NCI-H1930 (cell line): ENCODE data around the gene DSC3.

Source experiments
- DNase-seq, 2 experiments: peaks; one replicate each; lab custom pipeline; 2025; lab: John Stamatoyannopoulos, UW

The DSC3 gene

DNA sequence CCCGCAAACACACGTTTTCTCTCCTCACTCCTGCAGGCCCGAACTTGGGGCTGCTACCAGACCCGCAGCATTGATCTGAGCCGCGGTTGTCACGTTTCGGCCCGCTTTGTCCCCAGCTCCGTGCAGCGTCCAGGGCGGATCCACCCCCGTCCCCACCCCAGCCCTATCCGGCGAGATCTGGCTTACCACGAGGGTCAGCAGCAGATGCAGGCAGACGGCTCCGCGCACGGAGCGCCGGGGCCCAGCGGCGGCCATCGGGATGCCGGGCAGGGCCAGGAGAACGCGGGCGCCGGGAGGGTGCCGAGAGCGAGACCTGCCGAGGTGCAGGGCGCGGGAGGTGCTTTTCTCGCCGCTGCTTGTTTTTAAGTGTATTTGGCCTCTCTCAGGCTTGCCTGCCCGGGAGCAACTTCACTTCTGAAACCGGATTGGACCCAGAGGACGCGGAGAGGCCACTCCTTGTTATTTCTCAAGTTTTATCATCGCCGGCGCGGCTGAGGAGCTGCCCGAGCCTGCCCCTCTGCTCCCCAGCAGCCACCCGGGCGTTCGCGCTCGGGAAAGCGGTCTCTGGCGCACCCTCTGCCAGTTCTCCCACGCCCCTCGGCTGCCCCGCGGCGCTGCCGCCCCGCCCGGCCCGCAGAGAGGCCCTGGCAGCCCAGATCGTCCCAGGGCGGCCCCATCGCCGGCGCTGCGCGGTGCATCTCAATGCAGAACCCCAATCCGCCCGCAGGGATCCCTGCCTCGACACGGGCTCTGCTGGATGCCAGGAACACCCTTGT lies at the start of gene DSC3:
Gene DSC3 (minus strand): TSS at position 337 of the 776 bp plus-strand sequence. CDS start 82 bp downstream, at position 255.
- no peak for DNase-seq

DNA sequence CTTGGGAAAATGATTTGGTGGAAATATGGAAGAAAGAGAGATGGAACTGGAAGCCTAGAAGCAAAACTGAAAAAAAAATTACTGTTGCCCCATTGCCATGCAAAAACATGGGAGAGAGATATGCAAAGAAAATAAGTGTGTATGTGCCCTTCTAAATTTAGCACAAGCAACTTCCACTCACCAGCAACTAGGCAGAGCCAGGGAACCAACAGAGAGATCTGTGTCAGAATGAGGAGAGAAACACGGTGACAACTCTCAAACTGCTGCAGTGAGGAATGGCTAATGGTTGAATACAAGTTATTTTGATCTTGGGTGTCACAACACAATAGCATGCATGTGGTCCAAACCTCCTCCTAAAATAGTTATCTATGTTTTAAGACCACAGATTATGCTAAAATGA lies 48.8 kb upstream of the DSC3 start:
- no peak for DNase-seq

DNA sequence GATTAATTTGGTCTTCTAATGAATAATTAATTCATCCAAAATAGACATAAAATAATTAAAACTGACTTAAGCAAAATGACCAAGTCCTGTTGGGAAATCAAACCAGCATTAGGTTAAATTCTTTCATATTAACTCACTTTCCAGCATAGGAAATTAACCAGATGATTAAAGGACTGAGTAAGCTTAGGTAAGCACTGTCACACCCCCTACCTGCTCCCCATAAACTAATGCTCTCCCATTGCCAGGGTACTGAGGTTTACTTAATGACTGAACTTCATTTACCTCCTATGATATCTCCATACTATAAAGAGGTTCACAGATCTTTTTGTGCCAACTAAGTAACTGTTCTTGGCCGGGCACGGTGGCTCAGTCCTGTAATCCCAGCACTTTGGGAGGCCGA lies 46.0 kb upstream of the DSC3 start:
- DNase-seq, result no peak

DNA sequence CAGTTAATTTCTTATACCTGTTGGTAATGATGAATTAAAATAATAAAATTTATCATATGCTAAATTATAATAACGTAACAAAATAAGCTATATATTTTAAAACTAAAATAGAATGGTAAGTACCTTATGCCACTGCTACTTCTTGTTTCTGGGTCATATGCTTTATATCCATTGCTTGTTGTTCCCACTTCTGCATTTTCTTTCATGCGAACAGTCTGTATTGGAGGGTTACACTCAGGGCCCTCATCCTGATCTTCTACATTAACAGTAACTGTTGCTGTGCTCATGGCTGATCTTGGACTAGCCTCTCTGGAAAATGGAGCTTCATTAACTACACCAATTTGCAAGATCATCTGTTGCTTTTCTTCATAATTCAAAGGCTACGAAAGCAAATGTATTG lies 37.4 kb upstream of the DSC3 start:
- no peak for DNase-seq

DNA sequence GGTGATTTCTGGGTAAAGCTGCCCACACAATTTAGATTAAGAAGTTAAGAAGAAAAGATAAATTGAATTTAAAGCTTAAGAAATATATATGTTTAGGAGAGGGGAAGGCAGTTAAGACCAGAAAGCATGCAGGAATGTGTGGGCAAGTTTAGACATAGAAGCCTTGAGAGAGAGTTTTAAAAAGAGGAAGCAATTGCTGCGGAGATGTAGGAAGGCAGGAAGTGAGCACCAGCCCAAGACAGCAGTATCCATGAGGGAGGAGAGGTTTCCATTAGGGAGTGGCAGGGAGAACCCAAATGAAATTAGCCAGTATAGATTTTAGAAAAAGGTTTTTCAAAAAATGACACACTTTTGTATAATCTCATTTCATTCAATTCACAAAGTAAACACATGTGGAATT lies 35.3 kb upstream of the DSC3 start:
- peak in 1 of 2 experiments; percentile 22 for DNase-seq

DNA sequence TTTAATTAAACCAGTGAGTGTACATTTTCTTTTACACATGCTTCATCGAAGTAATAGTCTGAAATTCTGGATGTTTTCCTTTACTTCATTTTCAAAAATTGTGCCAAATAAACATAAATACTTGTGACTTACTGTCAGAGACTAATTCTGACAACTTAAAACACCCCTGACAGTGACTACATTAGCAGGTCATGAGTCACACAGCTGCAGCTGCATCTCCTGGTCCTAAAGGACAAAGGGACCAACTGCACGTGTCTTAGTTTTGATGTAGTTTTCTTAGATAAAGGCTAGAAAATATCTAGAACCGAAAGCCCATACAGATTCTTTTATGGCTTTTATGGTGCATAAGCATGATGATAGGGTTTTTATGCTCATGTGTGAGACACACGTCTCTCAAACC lies 29.6 kb upstream of the DSC3 start:
- no peak for DNase-seq

DNA sequence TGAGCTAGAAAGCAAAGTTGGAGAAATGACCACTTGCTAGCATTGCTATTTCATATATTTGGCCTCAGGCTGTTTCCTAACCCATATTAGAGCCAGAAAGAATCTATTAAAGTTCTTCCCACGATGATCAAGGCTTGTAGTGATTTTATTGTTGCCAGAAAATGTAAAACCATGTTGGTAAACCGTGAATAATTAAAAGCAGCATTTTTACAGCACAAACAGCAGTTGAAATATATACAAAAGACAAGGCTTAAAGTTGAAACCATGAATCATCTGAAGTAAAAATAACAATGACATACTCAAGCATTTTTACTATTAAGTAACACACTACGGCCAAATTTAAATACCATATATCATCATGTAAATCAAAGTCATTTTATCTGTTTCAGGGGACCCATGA lies 27.7 kb upstream of the DSC3 start:
- no peak for DNase-seq

DNA sequence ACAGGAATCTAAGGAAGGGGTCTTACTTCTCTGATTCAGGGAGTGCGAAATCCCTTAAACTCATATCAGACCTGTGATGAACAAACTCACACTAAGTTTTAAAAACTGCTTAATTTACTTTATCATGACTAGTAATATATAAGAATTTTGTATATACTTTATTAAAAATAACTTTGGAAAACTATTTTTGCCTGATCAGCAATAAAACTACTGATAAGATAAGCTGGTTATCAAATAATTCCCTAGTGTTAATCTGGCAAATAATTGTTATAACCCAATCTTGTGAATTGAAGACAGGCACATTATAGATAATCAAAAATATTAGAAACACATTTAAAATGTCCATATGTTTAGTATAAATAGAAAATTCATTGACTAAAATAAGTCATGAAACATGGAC lies 23.7 kb upstream of the DSC3 start:
- no peak for DNase-seq

DNA sequence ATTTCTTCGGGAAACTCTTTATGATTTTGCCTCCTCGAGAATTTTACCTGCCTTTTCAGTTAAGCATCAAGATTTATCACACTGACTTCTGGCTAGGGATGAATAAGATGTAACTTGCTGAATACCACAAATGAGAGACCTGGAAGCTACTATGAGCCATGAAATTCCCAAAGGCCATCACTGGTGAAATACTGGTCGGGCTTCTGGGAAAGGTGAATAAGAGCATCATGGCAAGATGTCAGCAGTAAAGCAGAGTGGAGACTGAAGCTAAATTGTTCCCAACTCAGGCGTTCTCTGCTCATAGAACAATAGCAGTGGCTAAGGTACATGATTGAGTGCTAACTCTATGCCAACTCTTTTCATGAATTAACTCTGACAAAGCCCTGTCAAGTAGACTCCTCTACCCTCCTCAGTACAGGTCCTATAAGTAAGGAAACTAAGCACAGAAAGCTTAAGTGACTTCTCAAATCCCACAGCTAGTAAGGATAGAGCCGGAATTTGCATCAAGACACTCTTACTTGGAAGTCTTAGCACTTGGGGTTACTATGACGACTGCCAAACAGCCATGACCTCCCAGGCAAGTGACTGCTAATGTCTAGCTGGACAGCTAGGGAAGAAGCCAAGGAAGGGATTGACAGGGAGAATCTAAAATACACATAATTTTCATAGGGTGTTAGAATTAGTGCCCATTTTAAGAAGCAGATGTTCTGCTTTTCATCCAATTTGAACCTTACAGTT lies 22.7 kb upstream of the DSC3 start:
- no peak for DNase-seq

DNA sequence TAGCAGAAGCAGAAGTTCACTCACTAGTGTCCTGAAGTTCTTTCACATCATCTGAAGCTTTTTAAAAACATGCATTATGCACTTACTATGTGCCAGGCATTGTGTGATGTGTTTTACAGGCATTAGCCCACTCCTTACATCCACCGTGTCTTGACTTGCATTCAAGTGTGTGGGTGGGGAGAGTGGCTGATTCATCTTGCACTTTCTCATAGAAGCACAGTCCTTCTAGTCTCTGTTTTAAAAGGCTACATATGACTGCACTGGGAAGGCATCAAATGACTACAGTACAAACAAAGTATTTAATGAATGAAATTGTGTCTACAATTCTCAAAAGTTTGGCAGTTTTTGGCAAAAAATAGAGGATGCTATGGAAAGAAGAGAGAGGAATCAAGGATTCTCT lies 21.6 kb upstream of the DSC3 start:
- no peak for DNase-seq

DNA sequence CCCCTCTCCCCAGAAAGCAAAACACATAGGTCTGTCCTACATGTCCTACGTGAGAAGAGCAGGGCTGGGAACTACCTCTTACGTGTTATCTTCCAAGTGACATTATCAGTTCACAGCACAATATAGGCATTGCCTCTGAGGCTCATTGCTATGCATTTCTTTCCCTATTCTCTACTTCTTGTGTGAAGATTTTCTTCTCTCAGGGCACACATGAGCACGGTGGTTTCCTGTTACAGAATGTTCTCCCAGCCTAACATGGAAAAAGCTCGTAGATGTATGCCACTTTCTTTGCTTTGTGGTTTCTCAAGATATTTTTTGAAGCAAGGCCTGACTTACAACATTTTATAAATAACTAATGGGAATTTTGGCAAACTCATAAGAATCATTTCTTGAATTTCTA lies 19.4 kb upstream of the DSC3 start:
- DNase-seq, result no peak

DNA sequence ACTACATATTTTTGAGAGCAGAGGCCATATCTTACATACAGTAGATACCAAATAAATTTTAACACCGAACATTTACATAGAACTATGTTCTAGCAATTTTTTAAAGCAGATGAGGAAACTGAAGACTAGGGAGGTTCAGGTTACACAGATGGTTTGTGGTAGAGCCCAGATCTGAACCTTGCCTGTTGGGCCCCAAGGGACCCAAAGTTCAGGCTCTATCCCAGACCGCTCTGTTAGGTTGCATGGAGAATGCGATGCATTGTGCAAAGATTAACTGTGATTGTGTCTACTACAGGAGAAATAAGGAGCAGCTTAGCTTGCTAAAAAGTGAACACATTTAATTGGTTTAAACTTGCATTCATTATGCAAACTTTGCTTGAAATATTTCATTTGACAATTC lies 16.4 kb upstream of the DSC3 start:
- no peak for DNase-seq

DNA sequence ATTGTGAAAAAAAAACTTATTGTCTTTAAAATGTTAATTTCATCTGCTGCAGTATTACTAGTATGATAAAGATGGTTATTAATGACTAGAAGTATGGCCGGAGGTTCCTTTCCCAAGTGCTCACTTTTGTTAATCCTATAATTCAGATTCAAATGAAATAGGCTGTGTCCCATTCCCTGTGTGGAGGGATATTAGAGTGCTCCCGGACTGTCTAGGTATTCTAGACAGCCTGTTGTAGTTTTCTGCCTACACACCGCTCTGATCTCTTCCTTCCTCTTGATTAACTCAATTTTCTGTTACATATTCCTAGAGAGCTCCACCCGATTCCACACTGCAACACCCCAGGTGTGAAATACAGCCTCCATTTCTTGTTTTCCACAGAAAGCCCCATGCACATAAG lies 15.4 kb upstream of the DSC3 start:
- no peak for DNase-seq

DNA sequence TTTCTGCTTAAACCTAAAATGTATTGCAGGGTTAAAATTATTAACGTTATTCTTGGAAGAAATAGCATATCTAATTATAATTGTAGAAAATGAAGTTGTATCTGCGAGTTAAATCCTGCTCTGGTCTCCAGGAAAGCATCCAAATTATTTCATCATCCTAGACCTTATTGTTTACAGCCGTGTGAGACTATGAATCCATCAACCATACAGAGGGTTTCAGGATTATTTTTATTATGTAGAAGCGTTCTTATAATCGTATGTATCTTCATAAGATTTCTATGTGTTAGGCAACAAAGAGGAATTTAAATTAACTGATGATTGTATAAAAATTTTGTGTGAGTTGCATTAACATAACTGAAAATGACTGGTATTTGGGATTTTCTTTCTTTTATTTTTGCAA lies 14.5 kb upstream of the DSC3 start:
- no peak for DNase-seq

DNA sequence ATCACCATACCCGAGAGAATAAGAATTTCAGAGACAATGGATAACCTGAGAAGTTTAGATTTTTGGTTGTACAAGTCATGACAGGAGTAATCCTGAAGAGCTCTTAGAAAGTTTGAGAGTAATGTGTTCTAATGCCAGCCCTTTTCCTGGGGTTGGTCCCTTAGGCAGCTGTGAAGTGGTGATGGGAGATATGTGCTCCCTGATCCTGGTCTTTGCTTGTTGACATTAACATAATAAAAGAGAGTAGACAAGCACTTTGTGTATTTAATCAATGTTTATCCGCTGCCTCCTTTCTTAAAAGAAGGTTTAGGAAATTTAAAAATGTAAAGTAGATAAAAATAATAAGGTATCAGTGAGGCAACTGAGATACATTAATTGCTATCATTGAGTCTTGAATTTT lies 13.8 kb upstream of the DSC3 start:
- no peak for DNase-seq

DNA sequence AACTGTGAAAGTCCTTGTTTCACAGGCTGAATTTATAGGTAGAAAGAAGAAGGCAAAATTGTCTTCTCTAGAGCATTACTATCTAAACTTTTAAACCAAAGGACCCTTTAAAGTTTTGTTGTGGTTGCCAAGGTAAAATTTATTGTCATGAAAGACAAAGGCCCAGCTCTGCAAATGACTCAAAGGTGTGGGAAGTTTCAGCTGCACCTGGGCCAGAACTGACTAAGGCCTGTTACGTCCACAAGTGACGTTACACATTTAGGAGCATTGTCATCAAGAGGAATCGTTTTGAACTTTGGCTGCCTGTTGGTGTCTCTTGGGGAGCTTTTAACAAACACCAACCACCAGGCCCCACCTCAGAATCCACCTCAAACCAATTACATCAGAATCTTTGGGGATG lies 8.1 kb upstream of the DSC3 start:
- DNase-seq, result no peak

DNA sequence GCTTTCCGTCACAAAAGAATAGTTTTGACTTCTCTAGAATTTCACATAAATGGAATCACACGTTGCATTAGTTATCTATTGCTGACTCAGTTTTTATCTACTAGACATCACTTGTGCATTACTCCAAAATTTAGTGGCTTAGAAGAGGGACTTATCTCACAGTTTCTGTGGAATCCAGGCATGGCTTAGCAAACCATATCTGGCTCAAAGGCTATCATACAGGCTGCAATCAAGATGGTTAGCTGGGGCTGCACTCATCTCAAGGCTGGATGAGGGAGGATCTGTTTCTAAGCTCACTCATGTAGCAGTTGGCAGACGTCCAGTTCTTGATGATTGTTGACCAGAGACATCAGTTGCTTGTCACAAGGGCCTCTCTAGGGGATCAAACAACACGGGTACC lies 6.6 kb upstream of the DSC3 start:
- peak in 1 of 2 experiments; percentile 62 for DNase-seq

DNA sequence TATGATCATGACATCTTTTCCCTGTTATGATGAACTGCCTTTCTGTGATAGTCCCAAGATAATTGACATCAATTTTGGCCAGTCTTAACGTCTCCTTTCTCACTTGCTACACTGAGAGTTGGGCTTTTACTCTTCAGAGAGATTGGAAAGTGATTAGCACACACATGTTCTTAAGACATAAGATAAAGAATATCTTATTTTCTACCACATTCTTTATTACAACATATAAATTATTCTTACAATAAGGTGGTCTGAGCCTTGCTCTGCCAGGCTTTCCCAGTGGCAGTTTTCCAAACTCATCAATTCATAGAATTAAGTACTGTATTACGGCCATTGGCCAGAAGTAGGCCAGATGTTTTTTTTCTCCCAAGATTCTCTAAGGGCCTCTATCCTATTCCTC lies 5.7 kb upstream of the DSC3 start:
- DNase-seq, result no peak

DNA sequence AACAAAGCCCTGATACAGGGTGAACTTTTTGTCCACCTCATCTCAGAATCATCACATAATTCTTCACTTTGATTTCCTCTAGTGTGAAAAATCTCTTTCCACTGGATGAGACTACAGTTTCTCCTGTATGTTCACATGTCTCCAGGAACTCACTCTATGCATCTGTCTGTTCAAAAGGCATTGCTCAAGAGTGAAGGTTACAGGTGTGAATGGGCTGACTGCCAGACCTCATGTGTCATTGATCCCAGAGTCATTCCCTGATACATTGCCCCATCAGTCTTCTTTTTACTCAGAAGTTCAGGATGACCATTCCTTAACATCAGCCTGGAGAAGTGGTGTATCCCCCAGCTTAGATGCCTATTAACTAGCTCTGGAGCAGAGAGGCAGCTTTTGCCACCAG lies 4.4 kb upstream of the DSC3 start:
- no peak for DNase-seq

DNA sequence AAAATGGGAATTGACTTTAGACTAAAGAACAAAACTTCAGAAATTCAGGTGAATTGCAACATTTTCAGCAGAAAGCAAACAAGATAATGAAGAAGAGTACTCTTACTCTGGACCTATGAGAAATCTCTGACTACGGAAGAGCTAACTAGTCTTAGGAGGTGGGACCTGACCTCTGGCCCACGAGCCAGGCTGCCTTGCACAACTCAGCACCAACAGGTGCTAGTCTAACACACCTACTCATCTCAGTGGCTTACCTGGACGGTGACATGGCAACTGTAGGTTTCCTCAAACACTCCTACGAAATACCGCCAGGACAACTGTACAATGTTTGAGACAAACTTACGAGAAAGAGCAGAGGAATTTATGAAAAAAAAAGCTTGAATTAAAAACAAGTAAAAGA lies 3.1 kb upstream of the DSC3 start:
- DNase-seq, result no peak

DNA sequence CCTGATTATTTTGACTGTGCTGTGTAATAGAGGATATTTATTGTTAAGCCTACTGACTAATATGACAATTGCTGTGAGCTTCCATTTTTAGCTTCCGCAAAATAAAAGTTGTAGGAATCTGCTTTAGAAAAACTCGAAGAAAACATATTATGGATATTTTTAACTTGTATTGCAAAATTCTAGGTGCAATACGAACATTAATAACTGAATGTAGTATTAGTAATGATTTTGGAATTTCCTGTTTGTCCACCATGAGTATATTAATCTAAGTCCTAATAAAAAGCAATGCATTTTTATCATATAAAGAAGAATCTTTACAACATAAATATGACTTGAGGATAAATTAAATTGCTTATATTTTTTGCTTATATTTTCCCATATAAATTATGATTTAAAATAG lies 2.4 kb upstream of the DSC3 start:
- no peak for DNase-seq

DNA sequence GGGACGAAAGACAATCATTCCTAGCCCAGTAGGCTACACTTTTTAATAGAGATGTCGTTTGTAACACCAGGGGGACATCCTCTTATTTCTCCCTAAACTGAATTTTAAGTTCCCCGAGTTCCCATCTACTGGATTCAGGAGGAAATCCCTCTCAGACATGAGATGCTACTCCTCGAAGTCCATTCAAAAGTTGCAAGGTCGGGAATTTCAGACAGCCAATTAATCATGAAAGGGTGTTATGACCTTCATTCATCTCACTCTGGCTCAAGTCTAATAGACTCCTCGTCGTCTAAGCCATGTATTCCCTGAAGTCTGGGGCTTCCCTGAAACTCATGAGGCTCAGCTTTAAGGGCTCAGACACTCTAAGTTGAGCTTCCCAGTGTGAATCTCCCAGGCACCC lies 1.2 kb upstream of the DSC3 start:
- DNase-seq, result no peak

DNA sequence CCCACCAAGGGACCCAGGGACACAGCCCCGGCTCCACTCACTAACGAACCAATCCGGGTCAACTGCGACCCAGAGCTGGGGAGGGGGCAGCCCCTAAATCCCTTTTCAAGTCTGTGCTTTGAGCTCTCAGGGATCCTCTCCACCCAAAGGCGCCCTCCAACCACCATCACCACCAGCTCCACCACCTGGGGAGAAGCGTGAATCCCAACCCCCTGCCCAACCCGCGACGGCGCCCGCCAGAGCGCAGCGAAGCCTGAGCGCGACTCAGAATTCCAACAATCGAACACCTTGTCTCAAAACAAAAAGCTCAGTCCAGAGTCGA lies 497 bp downstream of the DSC3 start:
- DNase-seq, result no peak
